ENCODE measurements around the gene PDAP1.
"Not testable (repeated sequence)": the region's sequence is repeated elsewhere in the genome, so short reads cannot be mapped to it uniquely, and the experiment has no call there.

Gene PDAP1

GRCh38 chr7:99350641-99351040, 57.8 kb downstream of the PDAP1 start:
- DNase-seq (ENCODE audit: low spot score): not testable (repeated sequence)

Measured in globus pallidus (tissue), 1 donor.